Activated CD4-positive, alpha-beta T cell treated with anti-CD3 and anti-CD28 coated beads, Interleukin-2, Interleukin-6, amounts not matched to agents 100 ng/mL and 50 ng/mL, durations not matched to agents 16 hours and 8 hours (primary cell): ENCODE results near the gene SLCO3A1.

ENCODE experiments used
- DNase-seq: peaks from one replicate; pipeline ENCODE4 v3.0.0-alpha.2; 2020

The SLCO3A1 gene

GRCh38 chr15:91885054-91885453 lies 31.5 kb downstream of the SLCO3A1 start:
- no peak for DNase-seq

GRCh38 chr15:91885714-91886270 lies 32.3 kb downstream of the SLCO3A1 start:
- no peak for DNase-seq

- no peak for DNase-seq
These were observed 33.4 kb downstream of the SLCO3A1 start for GRCh38 chr15:91886878-91887277.

GRCh38 chr15:91887321-91887720 lies 33.8 kb downstream of the SLCO3A1 start:
- no peak for DNase-seq

GRCh38 chr15:91887921-91888373 lies 34.4 kb downstream of the SLCO3A1 start:
- DNase-seq: no peak

DNA sequence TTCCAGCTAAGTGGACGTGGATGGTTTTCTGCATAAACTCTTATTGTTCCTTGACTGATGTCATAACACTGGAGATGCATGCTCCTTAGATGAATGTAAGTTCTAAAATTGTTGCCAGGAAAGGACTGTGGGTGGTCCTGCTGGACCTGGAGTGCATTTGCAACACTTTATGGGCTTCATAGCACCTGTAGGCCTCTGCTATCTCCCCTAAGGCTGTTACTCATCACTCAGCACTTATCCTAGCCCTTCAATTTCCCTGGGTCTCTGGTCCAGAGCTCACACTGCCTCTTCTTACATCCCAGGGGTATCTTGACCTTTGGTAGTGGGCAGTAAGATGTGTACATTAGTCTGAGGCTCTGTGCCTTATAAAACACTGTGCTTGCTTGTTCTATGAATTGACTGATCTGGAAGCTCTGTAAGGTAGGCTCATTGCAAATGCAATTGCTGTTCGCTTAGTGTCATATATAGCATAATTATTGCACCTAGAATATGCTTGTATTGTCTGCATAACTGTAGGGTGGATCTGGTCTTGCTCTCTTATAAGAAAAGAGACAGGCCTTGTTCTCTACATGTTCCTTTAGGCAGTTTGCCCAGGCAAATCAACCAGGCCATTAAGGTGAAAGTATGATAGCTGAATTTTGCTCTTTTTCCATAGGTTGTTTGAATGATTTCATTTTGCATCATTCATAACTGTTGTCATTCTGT lies 35.8 kb downstream of the SLCO3A1 start:
- DNase-seq: no peak

DNA sequence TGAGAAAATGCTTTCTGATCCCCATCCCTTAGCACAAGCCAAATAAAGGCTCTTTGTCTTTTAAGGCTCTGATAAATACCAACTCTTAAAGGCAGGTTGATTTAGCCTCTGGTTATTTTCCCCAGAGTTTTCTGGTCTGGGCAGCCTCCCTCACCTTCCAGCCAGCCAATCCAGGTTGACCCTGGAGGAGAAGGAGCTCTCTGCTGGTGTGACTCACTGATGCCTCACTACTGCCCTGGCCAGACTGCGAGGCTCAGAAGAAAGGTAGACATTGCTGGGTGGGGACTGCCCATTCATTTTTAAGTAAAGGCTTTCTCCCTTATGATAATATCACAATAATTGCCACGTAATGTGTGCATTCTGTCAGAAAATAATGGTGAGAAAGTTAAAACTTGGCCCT lies 37.1 kb downstream of the SLCO3A1 start:
- no peak for DNase-seq

DNA sequence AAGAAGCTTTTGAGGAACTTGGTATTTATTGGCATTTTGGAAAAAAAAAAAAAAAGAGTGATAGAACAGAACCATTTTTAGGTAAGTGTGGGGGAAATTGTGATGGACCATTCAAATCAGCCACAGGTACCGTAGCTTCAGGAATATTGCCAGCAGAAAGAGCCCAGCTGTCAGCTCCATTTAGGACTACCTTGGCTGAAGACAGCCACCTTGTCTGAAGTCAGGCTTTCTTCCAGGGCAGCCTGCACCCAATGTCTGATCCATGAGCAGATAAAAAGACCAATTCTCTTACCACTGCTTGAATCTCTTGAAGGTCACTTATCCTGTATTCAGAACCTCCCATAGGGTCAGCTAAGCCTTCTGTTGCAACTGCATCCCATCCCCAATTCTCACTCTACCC lies 37.6 kb downstream of the SLCO3A1 start:
- no peak for DNase-seq

GRCh38 chr15:91891788-91892345 lies 38.4 kb downstream of the SLCO3A1 start:
- DNase-seq: no peak

DNA sequence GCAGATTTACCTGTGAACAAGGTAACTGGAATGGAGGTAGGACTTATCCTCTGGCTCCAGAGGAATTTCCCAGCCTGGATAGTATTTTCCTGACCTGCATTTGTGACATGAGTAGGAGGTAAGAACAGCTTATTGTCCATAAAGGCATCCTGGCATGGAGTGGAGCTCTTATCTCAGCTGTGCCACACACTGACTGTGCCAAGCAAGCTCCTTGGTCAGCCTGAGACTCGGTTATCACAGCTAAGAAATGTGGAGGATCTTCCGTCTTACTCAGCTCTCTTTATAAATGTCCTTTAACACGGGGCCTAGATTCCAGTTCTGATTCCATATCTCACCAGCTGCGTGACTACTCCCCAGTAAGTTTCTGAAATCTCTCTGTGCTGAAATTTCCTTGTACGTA lies 38.9 kb downstream of the SLCO3A1 start:
- no peak for DNase-seq

GRCh38 chr15:91894606-91895005 lies 41.1 kb downstream of the SLCO3A1 start:
- DNase-seq: no peak

GRCh38 chr15:91895051-91895450 lies 41.5 kb downstream of the SLCO3A1 start:
- no peak for DNase-seq

- no peak for DNase-seq
These were observed 43.0 kb downstream of the SLCO3A1 start for GRCh38 chr15:91896341-91897055.

DNA sequence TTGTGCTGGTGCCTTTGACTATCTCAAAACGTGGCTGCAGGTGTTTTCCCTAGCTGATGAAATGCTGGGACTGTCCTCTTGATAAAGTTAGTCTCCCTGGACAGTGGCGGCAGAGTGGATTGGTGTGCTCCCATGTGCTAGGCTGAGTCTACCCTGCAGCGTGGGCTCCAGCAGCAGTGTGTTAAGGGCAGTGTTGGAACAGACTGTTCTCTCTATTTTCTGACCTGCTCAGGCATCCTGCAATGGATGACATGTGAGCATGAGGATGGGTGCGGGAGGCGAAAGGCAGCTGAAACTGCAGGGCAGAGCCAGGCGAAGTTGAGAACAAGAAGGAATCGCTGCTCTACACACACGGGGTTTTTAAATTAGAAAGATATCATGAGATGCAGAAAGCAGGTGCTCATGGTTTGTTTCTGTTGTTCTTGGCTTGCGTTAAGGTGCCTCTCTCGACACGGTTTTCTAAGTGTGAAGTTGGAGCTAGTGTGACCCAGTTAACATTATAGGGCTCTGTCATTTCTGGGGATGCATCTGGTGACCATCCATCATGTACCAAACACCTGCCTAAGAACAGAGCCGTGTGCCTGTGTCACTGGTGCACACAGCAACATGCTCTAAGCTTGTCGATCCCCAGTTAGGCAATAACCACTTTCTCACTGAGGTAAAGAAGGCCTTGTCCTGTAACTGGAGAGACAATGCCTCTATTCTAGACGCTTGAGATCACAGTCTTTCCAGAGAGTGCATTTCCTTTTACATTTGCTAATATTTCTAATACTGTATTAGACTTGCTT lies 44.3 kb downstream of the SLCO3A1 start:
- no peak for DNase-seq

DNA sequence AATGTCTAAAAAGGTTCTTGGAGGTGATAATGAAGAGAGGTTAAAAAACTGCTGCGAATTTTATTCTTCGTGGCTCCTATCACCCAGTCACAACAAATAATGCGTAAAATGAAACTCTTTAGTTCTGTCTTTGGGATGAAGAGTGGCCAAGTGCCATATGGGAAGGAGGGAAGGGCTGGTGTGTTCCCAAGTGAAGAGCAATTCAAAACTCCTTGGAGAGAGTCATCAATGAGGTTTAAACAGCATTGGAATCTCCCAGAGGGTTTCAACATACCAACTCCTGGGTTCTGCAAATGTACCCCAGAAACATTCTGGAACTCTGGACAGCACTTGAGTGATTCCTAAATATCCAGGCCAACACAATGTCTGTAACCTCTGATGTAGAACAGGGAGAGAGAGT lies 45.3 kb downstream of the SLCO3A1 start:
- DNase-seq: no peak

DNA sequence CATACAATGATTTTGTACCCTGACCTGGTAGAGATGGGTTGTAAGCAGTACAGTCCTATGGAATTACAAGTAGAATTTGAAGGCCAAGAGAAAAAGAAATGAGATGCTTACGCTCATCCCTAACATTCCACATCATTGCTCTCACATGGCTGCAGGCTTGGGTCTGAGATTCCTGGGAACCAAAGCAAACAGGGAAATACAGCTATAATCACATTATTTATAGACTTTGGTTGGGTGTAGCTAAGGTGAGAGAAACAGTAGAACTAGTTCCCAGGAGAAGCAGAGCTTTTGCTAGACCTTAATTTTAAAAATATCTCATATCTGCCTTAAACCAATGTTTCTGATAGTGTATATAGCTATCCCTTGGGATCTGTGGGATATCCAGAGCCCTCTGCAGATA lies 51.4 kb downstream of the SLCO3A1 start:
- DNase-seq: no peak

DNA sequence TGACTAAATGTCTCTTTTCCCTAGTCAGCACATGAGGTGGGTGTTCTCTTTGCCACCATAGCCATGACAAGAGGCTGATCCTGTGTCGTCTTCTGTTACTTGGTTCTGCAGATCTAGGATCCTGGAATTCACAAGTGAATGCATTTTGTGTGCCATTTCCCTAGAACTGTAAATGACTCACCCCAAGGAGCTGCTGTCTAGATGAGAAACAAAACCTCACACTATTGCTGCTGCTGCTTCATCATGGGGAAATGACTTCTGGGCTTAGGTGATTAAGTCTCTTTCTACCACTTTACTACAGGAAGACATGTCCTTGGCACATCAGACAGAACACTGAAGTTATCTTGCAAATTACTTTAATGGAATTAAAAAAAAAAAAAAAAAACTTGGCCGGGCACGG lies 54.9 kb downstream of the SLCO3A1 start:
- no peak for DNase-seq

GRCh38 chr15:91909111-91909510 lies 55.6 kb downstream of the SLCO3A1 start:
- no peak for DNase-seq

DNA sequence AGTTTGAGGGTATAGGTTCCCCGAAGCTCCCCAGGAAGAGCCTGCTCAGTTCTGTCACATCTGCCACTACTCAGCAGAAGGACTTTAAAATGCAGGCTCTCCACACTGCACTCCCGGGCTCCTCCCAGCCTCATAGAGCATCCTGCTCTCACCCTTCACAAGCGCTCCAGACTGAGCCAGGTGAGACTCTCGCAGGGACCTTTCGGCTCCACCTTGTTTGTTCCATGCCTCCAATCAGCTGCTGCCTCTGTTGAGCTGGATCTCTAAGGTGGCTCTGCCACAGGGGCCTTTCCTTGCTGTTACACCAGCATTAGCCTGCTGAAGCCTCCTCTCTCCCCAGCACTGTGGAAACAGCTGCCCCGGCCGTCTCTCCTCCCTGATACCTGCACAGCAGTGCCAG lies 56.1 kb downstream of the SLCO3A1 start:
- no peak for DNase-seq

GRCh38 chr15:91911844-91912243 lies 58.3 kb downstream of the SLCO3A1 start:
- DNase-seq: no peak

DNA sequence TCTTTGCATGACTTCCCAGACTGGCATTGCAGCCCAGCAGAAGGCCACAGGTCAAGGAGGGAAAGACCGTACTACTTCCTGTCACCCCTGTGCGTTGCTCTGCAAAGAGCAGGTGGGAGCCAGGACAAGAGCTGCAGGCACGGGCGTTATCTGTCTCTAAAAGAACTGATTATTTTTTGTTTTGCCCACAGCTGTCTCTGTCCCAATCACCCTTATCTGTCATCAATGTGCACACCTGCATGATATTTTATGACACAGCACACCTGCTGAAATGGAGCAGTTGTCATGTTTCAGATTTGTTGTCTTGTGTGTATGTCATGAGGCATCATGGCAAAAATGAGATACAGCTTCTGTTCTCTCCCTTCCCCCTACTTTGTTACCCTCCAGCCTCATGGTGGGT lies 58.8 kb downstream of the SLCO3A1 start:
- DNase-seq: no peak

- DNase-seq: no peak
These were observed 60.1 kb downstream of the SLCO3A1 start for GRCh38 chr15:91913560-91913959.

DNA sequence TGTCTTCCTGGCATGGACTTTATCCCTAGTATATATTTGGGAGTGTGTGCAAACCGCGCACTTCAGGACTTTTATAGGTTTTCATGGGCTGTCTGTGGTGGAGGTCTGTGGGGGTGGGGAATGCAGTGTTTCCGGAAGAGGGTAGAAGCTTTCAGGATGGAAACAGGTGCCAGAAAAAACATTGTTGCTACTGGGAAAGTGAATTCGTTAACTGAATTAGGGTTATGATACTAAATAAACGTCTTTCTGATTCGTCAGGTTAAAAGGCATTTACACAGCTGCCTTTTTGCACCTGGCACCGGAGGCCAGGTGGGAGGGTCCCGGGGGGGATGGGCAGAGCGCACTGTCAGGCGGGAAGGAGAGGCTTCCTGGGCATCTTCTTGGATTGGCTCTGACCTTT lies 62.1 kb downstream of the SLCO3A1 start:
- no peak for DNase-seq
